Measurements from ENCODE around the gene EML1.

The EML1 gene

DNA sequence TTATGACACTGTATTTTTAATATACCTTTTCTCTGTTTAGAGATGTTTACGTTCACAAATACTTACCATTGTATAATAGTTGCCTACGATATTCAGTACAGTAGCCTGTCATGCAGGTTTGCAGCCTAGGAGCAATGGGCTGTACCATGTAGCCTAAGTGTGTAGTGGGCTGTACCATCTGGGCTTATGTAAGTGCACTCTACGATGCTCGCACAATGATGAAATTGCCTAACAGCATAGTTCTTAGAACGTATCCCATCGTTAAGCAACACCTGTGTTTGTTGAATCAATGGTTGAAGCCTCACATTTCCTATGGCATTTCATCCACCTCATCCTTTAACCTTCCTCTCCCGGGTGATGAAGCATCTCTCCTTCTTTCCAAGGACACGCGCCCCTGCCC is 12.5 kb upstream of the EML1 start:
- DNase-seq, result no peak

DNA sequence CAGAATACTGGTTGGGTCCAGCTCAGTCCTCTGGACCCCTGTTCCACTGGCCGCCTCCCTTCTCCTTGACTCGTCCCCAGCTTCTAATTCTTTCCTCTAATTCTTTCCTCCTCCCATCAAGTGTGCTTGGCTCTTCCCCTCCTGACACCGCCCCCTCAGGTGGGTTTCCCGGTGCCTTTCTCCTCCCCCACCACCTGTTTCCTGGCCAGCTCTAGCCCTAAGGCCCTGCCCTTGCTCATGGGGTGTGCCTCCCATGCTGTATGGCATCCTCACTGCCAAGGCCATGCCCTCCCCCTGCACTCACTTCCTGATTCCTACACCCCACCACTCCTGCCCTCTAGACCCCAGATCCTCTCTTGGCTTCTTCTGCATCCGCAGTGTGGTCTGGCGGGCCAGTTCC is 12.1 kb upstream of the EML1 start:
- DNase-seq, result no peak

DNA sequence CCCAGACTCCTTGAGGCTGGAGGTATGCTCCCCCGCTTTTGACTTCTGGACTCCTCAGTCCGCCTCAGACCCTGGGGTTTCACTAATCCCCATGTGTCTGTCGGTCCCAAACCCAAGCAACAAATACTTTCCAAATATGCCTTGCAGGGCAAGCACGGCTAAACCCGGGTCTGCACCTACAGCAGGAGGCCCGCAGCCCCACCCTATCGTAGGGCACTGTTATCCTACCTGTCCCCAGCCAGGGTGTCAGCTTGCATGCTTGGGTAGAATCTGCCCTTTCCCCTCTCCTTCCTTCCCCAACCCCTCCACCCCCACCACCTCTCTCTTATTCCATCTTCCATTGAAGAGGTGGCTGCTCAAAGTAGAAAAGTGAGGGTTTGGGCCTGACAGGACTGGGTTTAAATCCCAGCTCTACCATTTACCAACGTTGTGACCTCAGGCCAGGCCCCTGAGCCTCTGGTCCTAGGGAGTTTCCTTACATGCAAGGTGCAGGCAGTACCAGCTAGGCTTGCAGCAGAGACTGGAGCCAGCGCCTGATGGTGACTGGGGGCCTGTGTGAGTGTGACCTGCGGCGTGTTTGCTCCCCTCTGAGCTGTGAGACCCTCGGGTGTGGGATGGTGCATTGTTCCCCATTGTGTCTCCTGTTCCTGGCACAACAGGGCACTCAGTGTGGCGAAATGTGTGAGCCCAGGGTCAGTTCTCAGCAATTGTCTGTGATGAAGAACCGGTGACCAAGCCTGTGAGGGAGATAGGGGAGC is 11.2 kb upstream of the EML1 start:
- no peak for DNase-seq

- no peak for DNase-seq
Measured at GRCh38 chr14:99784508-99784907, 8.7 kb upstream of the EML1 start.

DNA sequence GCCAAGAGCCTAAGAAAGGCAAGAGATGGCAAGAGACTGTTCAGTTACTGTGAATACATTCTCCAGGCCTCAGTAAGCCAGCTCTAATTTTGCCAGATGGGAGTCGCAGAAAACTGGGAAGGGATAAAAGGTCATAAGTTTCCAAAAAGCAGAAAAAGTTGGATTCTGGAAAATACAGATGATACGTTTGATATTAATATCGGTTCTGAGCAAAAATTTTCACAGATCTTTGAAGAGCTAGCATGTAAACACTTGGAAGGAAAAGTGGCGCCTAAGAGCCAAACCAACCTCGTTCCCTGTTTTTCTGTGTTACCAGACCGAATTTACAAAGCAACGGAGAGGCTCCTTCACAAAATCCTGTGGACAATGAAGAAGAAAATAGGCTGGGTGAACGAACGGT is 7.8 kb upstream of the EML1 start:
- DNase-seq, result no peak

GRCh38 chr14:99786511-99786989 is 6.7 kb upstream of the EML1 start:
- DNase-seq, result no peak

- no peak for DNase-seq
Measured at GRCh38 chr14:99788713-99789112, 4.5 kb upstream of the EML1 start.

DNA sequence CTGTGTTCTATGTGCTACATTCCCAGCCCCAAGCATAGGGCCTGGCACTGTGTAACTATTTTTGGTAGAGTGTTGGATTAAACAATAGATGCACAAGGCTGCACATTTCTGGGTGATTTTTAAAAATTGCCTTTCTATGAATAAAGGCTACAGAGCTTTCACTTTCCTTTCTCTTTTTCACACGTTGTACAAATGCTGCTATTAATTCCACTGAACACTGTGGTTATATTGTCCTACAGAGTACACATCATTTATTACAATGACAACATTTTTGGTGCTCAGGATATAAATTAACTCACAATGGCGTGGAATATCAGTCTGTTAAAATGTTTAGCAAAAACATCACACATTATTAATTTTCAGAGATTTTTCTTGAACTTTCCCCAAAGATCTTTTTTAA is 3.6 kb upstream of the EML1 start:
- DNase-seq, result no peak

GRCh38 chr14:99790201-99790977 is 2.8 kb upstream of the EML1 start:
- no peak for DNase-seq

DNA sequence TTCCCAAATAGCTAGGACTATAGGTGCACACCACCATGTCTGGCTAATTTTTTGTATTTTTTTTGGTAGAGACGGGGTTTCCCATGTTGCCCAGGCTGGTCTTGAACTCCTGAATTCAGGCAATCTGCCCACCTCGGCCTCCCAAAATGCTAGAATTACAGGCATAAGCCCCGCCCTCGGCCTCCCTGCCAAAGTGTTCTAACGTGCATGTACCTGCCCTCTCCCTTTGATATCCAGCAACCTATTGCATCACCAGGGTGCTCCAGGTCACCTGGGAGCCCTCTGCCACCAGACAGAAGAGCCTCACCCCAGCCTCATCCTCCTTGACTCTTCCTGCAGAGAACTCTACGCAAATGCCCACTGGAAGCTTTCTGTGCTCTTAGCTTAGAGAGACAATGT is 2.2 kb upstream of the EML1 start:
- no peak for DNase-seq

DNA sequence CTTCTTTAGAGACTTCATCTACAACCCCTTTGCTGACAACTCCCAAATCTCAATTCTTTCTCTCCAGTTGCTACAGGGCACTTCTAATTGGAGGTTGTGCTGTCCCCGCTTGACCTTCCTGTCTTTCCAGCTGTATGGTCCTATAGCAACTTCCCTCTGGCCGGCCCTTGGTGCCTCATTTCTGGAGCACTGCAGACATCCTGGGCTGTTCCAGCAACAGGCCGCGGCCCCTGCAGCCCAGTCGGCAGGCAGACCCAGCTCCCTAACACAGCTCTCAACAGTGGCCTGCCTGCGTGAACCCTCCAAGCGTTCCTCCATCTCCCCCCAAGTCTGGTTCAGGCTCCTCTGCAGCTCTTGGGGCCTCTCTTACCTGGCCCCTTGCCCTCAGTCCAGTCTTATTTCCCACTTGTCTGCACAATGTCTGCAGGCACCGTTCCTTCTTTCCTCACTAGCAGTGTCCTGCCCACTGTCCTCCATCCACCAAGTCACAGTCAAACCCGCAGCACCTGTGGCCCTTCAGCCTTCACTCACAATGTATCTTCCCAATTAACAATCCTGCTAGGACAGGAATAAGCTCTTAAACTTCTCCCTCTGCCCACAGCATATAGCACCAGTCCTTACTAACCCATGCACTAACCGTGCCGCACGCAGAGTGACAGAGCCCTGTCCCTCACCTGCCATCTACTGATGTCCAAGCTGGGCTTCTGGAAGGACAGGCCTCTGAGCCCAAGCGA is 1.6 kb upstream of the EML1 start:
- DNase-seq, result no peak

GRCh38 chr14:99792210-99792535 is 1.0 kb upstream of the EML1 start:
- DNase-seq, result no peak

DNA sequence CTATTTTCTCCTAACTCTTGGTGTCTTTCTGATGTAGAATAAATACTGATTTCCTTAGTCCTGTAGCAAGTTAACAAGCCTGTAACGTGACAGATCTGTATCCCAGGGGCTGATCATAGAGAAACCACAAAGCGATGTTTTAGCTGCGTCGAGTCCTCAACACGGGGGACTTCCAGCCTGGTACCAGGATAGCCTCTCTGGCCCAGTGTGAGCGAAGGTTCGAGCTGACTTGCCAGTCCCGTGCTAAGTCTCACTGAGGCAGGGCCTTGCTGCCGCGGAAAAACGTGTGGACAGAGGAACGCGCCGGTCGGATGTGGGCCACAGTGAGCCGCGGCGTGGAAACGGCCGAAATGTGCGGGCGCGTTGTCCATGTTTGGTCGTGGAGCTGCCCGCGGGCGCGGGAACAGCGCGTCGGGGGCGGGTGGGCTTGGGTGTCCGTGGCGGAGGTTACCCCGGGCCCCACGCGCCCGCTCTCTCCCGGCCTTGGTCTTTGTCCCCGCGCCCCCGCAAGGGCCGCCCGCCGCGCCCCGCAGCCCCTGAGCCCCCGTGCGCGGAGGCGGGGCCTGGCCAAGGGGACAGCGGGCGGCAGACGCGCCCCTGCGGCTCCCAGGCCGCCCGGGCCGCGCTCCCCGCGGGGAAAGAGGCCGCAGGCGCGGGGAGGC is 531 bp upstream of the EML1 start:
- DNase-seq, result no peak

- no peak for DNase-seq
Measured at GRCh38 chr14:99794151-99794780, 1.1 kb downstream of the EML1 start.

DNA sequence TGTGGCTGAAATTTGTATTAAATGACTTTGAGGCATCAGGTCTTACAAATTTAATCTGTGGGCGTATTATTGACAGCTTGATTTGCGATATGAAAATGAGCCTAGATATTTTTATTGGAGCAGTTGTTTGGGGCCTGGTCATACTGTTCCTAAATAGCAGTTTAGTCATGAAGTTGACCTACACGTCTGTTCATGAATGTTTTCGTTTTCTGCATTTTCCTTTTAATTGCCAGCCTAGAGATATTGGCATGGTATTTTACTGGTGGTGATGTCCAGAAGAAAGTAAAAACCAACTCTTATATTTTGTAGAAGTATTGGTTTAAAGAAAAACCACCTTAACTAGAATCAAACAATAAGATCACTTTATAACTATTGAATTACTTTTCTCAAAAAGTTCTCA is 1.8 kb downstream of the EML1 start:
- no peak for DNase-seq

GRCh38 chr14:99797231-99797630 is 4.0 kb downstream of the EML1 start:
- DNase-seq, result no peak

GRCh38 chr14:99800781-99801180 is 7.6 kb downstream of the EML1 start:
- DNase-seq, result no peak

DNA sequence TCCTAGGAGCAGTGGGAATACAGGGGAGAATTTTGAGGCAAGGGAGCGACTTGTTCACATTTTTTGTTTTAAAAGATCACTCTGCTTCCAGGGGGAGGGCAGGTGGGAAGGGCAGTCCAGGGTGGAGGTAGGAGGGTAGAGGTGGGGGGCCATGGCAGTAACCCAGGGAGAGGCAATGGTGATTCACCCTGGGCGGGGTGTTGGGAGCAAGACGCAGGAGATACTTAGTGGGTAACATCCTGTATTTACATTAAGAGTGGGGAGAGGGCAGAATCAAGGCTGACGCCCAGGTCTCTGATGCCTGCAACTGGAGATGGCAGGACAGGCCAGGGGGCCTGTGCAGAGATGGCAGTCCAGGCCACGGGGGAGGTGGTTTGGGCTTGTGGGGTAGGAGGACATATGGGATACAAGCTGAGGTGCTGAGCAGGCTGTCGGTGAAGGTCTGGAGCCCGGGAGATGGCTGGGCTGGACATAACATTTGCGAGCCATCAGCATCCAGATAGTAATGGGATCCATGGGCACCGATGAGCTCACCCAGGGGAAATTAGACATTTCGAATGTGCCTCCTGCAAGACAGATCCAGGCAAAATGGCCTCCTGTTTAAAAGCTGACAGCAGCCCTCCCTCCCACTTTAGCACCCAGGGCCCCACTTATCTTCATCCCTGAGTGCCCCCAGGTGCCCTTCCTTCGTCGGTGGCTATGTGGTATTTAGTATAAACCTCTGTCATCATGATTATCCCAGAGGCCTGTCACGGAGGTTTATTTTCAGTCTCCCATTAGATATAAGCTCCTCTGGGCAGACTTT is 9.3 kb downstream of the EML1 start:
- DNase-seq, result no peak

DNA sequence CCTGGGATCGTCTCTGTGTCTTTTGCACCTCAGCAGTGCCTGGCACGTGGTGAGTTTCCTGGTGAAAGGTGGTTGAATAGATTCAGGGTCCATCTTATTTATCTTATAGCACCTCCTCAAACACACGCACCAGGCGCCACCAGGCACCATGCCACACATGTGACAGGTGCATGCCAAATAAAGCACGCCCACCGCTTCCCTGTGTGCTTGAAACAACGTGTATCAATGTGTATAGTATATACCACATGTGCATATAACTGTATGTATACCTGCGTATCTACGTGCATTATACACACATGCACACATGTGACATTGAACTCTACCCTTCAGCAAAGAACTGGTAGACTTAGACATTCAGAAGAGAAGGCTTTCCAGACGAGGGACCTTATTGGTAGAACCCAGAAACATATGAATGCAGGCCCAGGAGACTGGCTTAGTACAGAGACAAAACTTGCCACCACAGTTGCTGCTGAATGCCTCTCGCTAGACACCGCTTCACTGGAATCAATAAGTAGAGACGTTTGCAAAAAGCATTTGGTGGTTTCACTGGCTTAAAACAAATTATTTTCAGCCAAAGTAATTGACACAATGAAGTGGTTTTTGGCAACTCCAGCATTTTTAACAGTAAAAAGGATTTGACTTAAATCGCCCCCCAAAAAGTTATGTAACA is 10.0 kb downstream of the EML1 start:
- DNase-seq, result no peak

DNA sequence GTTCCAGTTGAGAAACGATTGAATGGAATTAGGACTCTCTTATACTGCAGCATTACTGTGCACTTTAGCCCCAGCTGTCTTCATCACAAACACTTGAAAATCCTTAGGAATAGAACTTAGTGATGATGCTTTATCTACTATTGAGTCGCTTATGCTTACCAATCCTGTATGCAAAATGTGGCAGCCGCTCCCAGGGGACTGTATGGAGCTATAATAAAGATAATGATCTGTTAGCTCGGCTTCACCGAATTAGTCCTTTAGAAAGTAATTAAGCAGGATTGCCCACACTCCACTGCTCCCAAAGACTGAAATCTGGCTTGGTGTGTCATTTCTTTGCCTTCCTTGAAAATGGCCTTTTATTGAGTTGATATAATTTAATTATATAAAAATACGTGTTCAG is 10.6 kb downstream of the EML1 start:
- no peak for DNase-seq

DNA sequence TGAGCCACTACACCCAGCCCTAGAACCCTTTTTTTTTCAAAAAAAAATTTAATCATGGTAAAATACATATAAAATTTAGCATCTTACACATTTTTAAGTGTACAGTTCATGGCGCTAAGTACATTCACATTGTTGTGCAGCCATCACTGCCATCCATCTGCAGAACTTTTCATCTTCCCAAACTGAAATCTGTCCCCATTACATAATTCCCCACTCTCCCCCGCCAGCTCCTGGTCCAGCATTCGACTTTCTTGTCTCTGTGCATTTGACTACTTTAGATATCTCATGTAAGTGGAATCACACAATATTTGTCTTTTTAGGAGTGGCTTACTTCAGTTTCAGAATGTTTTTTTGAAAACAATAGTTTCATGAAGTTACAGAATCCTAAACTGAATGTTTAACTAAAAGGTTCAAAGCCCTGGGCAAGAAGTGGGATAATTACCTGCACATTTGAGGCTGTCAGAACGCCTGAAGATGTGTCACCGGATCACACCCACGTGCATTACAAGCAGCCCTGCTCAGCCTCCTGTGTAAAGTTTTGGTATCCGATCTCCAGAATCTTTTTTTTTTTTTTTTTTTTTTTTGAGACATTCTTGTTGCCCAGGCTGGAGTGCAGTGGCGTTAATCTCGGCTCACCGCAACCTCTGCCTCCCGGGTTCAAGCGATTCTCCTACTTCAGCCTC is 12.7 kb downstream of the EML1 start:
- DNase-seq, result no peak

Data from activated gamma-delta T cell treated with Interleukin-2 at 50 U/mL for 16 hours (primary cell).